ENCODE measurements around the gene TMEM178B. TPM values are rescaled to one million over a fixed set of nuclear protein-coding genes. Genes with fewer than 3 reads are reported as not detected.

TMEM178B gene
- total RNA-seq, 2 experiments from 2014 or later: 0.05 TPM

- CTCF ChIA-PET: no interaction called here
- intact Hi-C loops (cut with micrococcal nuclease): no loop called here
- no peak overlapping the region for H3K4me3 Mint-ChIP-seq
- H3K9me3 Mint-ChIP-seq: no peaks in the 10 kb centered on the region
- no peaks in the 10 kb centered on the region for H3K36me3 Mint-ChIP-seq (ENCODE audit: low read depth)
- H3K27me3 Mint-ChIP-seq (ENCODE audit: low read depth): no peaks in the 10 kb centered on the region
- no peak overlapping the region for H3K27ac Mint-ChIP-seq
- no peaks in the 10 kb centered on the region for H3K4me1 Mint-ChIP-seq (ENCODE audit: low read depth)
- DNase-seq: no peak
These were observed 198.6 kb downstream of the TMEM178B start for GRCh38 chr7:141272417-141272816.

- Mint-ChIP-seq H3K9me3 (no peaks in the 10 kb centered on the region), H3K36me3 (ENCODE audit: low read depth) (no peaks in the 10 kb centered on the region), H3K27me3 (ENCODE audit: low read depth) (no peaks in the 10 kb centered on the region), H3K27ac (no peak overlapping the region), H3K4me3 (no peak overlapping the region), H3K4me1 (ENCODE audit: low read depth) (no peaks in the 10 kb centered on the region)
- no peak for DNase-seq
- intact Hi-C loops (cut with micrococcal nuclease): no loop called here
- CTCF ChIA-PET: interaction anchor here (1.2 kb wide), 1 partner anchor 14 kb away, joined by 3 read pairs; no protein-coding TSS in a partner anchor
These were observed 201.5 kb downstream of the TMEM178B start for GRCh38 chr7:141275350-141275749.

GRCh38 chr7:141276031-141276430 is 202.2 kb downstream of the TMEM178B start:
- H3K36me3 Mint-ChIP-seq (ENCODE audit: low read depth): no peaks in the 10 kb centered on the region
- H3K27me3 Mint-ChIP-seq (ENCODE audit: low read depth): no peaks in the 10 kb centered on the region
- CTCF ChIA-PET: no interaction called here

GRCh38 chr7:141280100-141280499 is 206.2 kb downstream of the TMEM178B start:
- CTCF ChIA-PET: no interaction called here
- intact Hi-C loops (cut with micrococcal nuclease): no loop called here

More at GRCh38 chr7:141276031-141276430, 202.2 kb downstream of the TMEM178B start:
- Mint-ChIP-seq H3K4me1 (ENCODE audit: low read depth) (no peaks in the 10 kb centered on the region), H3K27ac (no peak overlapping the region), H3K4me3 (no peak overlapping the region), H3K9me3 (no peaks in the 10 kb centered on the region)
- intact Hi-C loops (cut with micrococcal nuclease): no loop called here
- DNase-seq: no peak

GRCh38 chr7:141281311-141281710 is 207.4 kb downstream of the TMEM178B start:
- CTCF ChIA-PET: interaction anchor here (0.7 kb wide), 1 partner anchor 368 kb away, joined by 6 read pairs; no protein-coding TSS in a partner anchor
- H3K27me3 Mint-ChIP-seq (ENCODE audit: low read depth): peaks cover 2% of the 10 kb centered on the region
- peaks cover 16% of the 10 kb centered on the region for H3K4me1 Mint-ChIP-seq (ENCODE audit: low read depth)
- no peaks in the 10 kb centered on the region for H3K36me3 Mint-ChIP-seq (ENCODE audit: low read depth)
- intact Hi-C loops (cut with micrococcal nuclease): no loop called here
- no peak for DNase-seq
- no peaks in the 10 kb centered on the region for H3K9me3 Mint-ChIP-seq
- H3K4me3 Mint-ChIP-seq: no peak overlapping the region
- no peak overlapping the region for H3K27ac Mint-ChIP-seq

More at GRCh38 chr7:141280100-141280499, 206.2 kb downstream of the TMEM178B start:
- H3K27ac Mint-ChIP-seq: no peak overlapping the region
- H3K4me3 Mint-ChIP-seq: no peak overlapping the region
- H3K36me3 Mint-ChIP-seq (ENCODE audit: low read depth): no peaks in the 10 kb centered on the region
- peaks cover 16% of the 10 kb centered on the region for H3K4me1 Mint-ChIP-seq (ENCODE audit: low read depth)
- no peaks in the 10 kb centered on the region for H3K9me3 Mint-ChIP-seq
- peaks cover 2% of the 10 kb centered on the region for H3K27me3 Mint-ChIP-seq (ENCODE audit: low read depth)
- no peak for DNase-seq

GRCh38 chr7:141286522-141286921 is 212.7 kb downstream of the TMEM178B start:
- Mint-ChIP-seq H3K27ac (no peak overlapping the region), H3K36me3 (ENCODE audit: low read depth) (no peaks in the 10 kb centered on the region), H3K4me1 (ENCODE audit: low read depth) (peaks cover 16% of the 10 kb centered on the region), H3K9me3 (no peaks in the 10 kb centered on the region), H3K4me3 (no peak overlapping the region), H3K27me3 (ENCODE audit: low read depth) (peaks cover 2% of the 10 kb centered on the region)
- CTCF ChIA-PET: no interaction called here
- DNase-seq: no peak
- intact Hi-C loops (cut with micrococcal nuclease): no loop called here

GRCh38 chr7:141287936-141288335 is 214.1 kb downstream of the TMEM178B start:
- H3K4me3 Mint-ChIP-seq: no peak overlapping the region
- no peaks in the 10 kb centered on the region for H3K9me3 Mint-ChIP-seq
- H3K4me1 Mint-ChIP-seq (ENCODE audit: low read depth): peaks cover 16% of the 10 kb centered on the region
- intact Hi-C loops (cut with micrococcal nuclease): no loop called here
- peaks cover 2% of the 10 kb centered on the region for H3K27me3 Mint-ChIP-seq (ENCODE audit: low read depth)
- H3K27ac Mint-ChIP-seq: no peak overlapping the region
- H3K36me3 Mint-ChIP-seq (ENCODE audit: low read depth): no peaks in the 10 kb centered on the region
- no peak for DNase-seq
- CTCF ChIA-PET: interaction anchor here (0.6 kb wide), 1 partner anchor 178 kb away, joined by 4 read pairs; no protein-coding TSS in a partner anchor

GRCh38 chr7:141288626-141289025 is 214.8 kb downstream of the TMEM178B start:
- no peak overlapping the region for H3K27ac Mint-ChIP-seq
- no peak overlapping the region for H3K4me3 Mint-ChIP-seq
- intact Hi-C loops (cut with micrococcal nuclease): no loop called here
- CTCF ChIA-PET: no interaction called here
- H3K9me3 Mint-ChIP-seq: no peaks in the 10 kb centered on the region
- peaks cover 2% of the 10 kb centered on the region for H3K27me3 Mint-ChIP-seq (ENCODE audit: low read depth)
- peaks cover 10% of the 10 kb centered on the region for H3K4me1 Mint-ChIP-seq (ENCODE audit: low read depth)
- DNase-seq: no peak
- no peaks in the 10 kb centered on the region for H3K36me3 Mint-ChIP-seq (ENCODE audit: low read depth)

GRCh38 chr7:141290365-141290764 is 216.5 kb downstream of the TMEM178B start:
- Mint-ChIP-seq H3K36me3 (ENCODE audit: low read depth) (no peaks in the 10 kb centered on the region), H3K4me3 (no peak overlapping the region), H3K27me3 (ENCODE audit: low read depth) (no peaks in the 10 kb centered on the region), H3K4me1 (ENCODE audit: low read depth) (no peaks in the 10 kb centered on the region), H3K9me3 (no peaks in the 10 kb centered on the region), H3K27ac (no peak overlapping the region)
- DNase-seq: no peak
- CTCF ChIA-PET: no interaction called here
- intact Hi-C loops (cut with micrococcal nuclease): no loop called here

- H3K4me1 Mint-ChIP-seq (ENCODE audit: low read depth): no peaks in the 10 kb centered on the region
- DNase-seq: no peak
- H3K27me3 Mint-ChIP-seq (ENCODE audit: low read depth): peaks cover 1% of the 10 kb centered on the region
- H3K4me3 Mint-ChIP-seq: no peak overlapping the region
- no peaks in the 10 kb centered on the region for H3K36me3 Mint-ChIP-seq (ENCODE audit: low read depth)
- no peak overlapping the region for H3K27ac Mint-ChIP-seq
- intact Hi-C loops (cut with micrococcal nuclease): no loop called here
- CTCF ChIA-PET: no interaction called here
- H3K9me3 Mint-ChIP-seq: no peaks in the 10 kb centered on the region
These were observed 217.1 kb downstream of the TMEM178B start for GRCh38 chr7:141290973-141291372.

GRCh38 chr7:141291541-141291940 is 217.7 kb downstream of the TMEM178B start:
- Mint-ChIP-seq H3K27ac (no peak overlapping the region), H3K9me3 (no peaks in the 10 kb centered on the region), H3K4me3 (no peak overlapping the region), H3K27me3 (ENCODE audit: low read depth) (peaks cover 1% of the 10 kb centered on the region), H3K36me3 (ENCODE audit: low read depth) (no peaks in the 10 kb centered on the region), H3K4me1 (ENCODE audit: low read depth) (no peaks in the 10 kb centered on the region)
- no peak for DNase-seq
- CTCF ChIA-PET: no interaction called here
- intact Hi-C loops (cut with micrococcal nuclease): no loop called here

GRCh38 chr7:141294143-141294829 is 220.4 kb downstream of the TMEM178B start:
- intact Hi-C loops (cut with micrococcal nuclease): no loop called here
- CTCF ChIA-PET: no interaction called here
- DNase-seq: no peak
- no peaks in the 10 kb centered on the region for H3K36me3 Mint-ChIP-seq (ENCODE audit: low read depth)
- no peak overlapping the region for H3K4me3 Mint-ChIP-seq
- H3K9me3 Mint-ChIP-seq: no peaks in the 10 kb centered on the region
- H3K27me3 Mint-ChIP-seq (ENCODE audit: low read depth): peaks cover 1% of the 10 kb centered on the region
- no peaks in the 10 kb centered on the region for H3K4me1 Mint-ChIP-seq (ENCODE audit: low read depth)
- H3K27ac Mint-ChIP-seq: no peak overlapping the region

GRCh38 chr7:141295367-141295895 is 221.6 kb downstream of the TMEM178B start:
- H3K9me3 Mint-ChIP-seq: no peaks in the 10 kb centered on the region
- no peak overlapping the region for H3K4me3 Mint-ChIP-seq
- intact Hi-C loops (cut with micrococcal nuclease): no loop called here
- H3K27me3 Mint-ChIP-seq (ENCODE audit: low read depth): peaks cover 1% of the 10 kb centered on the region
- no peaks in the 10 kb centered on the region for H3K4me1 Mint-ChIP-seq (ENCODE audit: low read depth)
- no peak for DNase-seq
- CTCF ChIA-PET: no interaction called here
- H3K36me3 Mint-ChIP-seq (ENCODE audit: low read depth): no peaks in the 10 kb centered on the region
- no peak overlapping the region for H3K27ac Mint-ChIP-seq

Data from activated naive CD4-positive, alpha-beta T cell treated with anti-CD3 and anti-CD28 coated beads for 36 hours (primary cell).